GM15510 (cell line): ENCODE measurements around the gene ZFP57.

ENCODE experiments used
- POLR2A ChIP-seq: IDR thresholded peaks from 3 replicates; pipeline ENCODE4 v1.6.1; 2011; ENCODE audit warnings: borderline replicate concordance; ENCODE audit not compliant: insufficient read length; ENCODE audit errors: extremely low read depth

Gene ZFP57

DNA sequence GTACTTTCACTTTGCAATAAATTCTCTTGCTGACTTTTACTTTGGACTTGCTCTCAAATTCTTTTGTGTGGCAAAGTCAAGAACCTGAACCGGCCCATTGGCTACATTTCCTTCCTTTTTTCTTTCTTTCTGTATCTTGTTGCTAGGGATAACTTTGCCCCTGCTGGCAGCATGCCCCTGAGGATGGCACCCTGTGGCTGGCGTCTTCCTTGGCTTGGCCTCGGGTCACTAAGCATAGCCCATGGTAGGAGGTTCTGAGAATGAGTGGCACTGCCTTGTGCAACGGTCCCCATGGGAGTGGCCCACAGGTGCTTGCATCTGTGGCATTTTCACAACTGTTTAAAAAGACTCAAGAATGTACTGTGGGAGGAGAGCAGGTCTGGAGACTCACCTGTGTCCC lies 28.2 kb upstream of the ZFP57 start:
- no peak for TF ChIP-seq POLR2A

DNA sequence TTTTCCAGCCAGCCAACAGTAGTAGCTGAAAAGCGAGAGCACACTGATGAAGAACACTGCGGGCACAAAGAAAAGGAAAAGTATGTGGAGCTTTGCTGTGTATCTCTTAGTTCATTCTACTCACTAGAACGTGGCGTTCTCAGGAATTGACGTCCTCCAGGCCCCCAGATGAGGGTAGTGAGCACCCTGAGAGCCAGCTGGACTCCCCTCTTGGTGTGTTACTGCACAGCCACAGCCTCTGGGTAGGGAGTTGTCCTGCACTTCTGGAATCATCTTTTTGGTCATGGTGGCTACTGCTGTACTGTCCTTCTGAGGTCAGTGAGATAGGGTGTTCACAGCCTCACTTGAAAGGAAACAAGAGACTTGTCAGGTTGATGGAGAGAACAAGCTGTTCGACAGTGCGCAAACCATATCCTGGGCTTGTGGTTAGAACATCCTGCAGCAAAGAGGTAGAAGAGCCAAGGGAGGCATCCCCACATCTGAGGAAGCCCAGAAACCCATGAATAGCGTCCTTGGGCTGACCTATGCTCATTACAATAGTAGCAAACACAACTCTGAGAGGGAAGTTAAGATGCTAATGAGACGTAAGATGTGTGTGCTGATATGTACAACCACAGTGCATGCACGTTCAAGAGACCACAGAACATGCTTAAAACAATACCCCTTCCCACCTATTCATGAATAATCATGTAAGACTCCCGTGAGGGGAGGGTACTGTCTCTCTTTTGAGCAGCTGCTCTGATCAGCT lies 27.7 kb upstream of the ZFP57 start:
- TF ChIP-seq POLR2A, result no peak

DNA sequence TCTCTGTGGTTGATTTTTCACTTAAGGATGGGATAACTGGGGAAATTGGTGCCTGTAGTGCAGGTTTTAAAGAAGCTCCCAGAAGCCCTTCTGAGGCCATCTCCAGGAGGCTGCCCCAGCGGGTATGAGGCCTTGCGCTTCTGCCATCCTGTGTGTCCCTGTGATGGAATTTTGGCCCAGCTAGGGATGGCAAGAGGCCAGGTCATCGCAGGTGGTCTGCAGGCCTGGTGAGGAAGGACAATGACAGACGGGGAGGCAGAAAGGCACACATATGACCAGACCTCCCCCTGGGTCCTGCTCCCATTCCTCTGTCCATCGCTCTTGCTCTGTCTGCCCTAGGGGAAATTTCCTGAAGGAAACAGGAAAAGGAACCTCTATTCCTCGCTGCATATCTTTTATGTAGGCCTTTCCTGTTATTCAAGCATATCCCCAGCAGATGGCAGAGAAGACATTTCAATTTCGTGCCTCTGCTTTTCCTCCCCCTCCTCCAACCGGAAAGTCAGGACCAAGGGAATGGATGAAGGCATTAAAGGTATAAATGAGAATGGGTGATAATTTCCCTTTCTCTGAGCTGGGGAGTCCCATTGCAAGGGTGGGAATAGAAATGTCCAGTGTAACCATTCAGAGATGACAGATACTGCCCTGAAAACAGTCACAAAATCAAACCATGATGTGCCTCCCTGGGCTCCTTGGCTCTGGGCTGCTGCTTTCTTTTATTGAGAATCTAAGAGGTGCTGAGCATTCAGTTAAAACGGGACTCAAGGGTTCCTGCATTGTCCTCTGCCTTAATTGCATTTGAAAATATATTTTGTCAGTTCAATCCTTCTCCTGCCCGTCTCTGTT lies 24.7 kb upstream of the ZFP57 start:
- no peak for TF ChIP-seq POLR2A

DNA sequence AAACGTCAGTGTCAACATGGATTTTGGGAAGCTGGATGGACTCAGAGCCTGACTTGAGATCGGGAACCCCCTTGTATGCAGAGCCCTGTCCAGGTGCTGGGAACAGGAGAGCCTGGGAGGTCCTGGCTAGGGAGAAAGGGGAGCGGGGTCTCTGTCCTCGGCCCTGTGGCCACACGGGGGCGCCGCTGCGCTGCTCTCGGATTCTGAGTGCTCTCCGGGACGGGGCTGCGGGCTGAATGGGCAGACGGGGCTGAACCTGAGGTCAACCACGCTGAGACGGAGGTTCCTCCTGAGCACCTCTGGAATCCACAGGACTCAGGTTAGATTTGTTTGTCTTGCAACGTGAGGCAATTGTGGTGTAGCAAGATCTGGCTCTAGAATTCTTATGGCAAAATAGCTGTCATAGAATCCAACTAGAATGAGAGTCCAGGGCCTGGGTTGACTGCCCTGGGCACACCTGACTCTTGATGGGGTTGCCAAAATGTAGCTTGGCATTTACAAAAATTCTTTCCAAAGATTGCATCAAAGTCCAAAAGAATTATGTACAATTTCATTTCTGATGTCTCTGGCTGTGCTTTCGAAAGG lies 21.7 kb upstream of the ZFP57 start:
- no peak for TF ChIP-seq POLR2A

DNA sequence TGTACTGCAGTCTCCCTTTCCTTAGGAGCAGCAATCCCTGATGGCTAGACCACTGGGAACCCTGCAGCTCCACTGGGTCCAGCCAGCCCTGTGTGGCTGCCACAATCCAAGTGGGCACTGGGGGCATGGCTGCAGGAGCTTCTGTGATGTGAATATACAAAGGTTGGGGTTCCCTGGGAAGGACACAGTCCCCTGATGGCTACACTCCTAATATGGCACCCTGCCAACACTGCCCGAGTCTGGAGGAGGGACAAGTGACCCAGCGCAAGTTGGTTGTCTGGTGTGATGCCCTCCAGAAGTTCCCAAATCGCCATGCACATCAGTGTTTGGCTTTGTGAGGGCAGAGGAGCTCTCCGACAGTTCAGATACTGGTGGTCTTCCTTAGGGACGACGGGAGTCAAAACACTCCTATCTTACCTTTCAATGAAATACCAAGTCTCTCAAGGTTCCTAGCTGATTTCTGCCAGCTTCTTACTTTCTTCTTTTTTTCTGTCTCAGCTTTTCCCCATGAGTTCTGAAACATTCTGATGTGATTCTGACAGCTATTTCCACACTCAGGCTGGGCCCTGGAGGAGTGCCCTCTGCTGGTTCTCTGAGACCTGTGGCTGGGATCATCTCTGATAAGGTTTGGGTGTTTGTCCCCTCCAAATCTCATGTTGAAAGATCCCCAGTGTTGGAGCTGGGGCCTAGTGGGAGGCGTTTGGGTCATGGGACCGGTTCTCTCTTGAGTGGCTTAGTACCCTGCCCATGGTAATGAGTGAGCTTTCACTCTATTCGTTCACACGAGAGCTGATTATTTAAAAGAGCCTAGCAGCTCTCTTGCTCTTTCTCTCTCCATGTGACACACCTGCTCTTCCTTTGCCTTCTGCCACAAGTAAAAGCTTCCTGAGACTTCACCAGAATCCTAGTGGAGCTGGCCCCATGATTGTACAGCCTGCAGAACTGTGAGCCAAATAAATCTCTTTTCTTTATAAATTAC lies 15.5 kb upstream of the ZFP57 start:
- no peak for TF ChIP-seq POLR2A

DNA sequence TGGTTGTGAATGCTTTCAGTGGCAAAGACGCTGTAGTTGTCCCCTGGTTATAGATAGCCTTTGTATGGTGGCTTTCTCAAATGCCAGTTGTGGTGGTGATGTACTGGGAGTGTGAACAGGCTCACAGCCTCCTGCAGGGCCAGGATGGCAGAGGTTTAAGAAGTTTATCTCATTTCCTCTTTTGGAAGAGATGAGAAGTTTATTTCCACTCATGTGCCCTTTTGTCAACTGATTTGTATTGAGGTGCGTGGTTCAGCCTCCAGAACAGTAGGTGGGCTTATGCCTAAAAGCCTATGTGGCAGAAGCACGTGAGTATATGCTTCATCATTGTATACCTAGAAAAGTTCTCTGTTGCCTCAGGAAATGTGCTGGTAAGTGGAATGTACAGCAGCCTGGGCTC lies 13.7 kb upstream of the ZFP57 start:
- TF ChIP-seq POLR2A, result no peak

DNA sequence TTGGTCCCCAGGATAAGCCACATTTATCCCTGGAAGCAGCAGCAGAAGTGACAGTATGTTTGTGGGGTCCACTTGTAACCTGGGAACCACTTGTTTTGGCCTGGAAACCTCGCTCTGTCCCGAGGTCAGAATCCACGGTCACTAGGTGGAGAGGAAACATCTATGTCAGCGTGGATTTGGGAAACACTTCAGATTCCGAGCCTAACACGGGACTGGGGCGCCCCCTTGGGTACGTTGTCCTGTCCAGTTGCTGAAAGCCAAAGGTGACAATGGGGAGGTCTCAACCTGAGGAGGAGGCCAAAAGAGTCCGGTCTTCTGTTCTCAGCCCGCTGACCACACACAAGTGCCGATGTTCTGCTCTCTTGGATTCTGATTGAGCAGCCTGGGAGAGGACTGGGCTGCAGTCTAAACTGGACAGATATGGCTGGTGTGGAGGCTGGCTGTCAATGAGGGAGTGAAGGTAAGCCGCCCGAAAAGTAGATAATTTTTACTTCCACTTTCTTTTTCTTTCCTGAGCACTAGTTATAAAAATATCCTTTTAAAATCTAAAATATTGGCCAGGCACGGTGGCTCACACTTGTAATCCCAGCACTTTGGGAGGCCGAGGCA lies 4.9 kb upstream of the ZFP57 start:
- TF ChIP-seq POLR2A, result no peak

DNA sequence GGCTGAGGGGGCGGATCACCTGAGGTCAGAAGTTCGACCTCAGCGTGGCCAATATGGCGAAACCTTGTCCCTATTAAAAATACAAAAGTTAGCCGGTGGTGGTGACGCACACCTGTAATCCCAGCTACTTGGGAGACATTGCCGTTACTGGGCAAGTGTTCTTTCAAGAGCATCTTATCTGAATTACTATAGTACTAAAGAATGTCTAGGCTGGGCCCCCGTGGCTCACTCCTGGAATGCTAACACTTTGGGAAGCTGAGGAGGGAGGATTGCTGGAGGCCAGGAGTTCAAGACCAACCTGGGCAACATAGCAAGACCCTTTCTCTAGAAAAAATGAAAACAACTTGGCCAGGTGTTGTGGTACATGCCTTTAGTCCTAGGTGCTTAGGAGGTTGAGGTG lies 859 bp upstream of the ZFP57 start:
- TF ChIP-seq POLR2A, result no peak

DNA sequence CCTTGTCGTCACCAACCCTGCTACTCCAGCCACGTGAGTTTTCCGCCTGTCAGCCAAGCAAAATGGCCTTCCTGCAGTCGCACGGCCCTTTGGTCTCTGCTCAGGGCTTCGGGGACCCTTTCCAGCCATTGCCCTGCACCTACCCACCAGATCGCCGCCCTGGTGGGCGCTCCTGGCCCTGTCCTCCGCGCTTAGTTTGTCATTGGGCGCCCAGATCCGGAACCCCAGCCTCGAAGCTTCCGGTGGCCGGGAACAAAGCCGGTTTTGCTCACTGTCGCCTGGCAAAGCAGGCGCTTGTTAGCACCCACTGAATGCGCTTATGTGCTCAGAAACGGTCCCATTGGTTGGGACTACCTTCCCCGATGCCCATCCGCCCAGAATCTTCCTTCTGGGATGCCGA lies 536 bp downstream of the ZFP57 start:
- TF ChIP-seq POLR2A, result no peak

DNA sequence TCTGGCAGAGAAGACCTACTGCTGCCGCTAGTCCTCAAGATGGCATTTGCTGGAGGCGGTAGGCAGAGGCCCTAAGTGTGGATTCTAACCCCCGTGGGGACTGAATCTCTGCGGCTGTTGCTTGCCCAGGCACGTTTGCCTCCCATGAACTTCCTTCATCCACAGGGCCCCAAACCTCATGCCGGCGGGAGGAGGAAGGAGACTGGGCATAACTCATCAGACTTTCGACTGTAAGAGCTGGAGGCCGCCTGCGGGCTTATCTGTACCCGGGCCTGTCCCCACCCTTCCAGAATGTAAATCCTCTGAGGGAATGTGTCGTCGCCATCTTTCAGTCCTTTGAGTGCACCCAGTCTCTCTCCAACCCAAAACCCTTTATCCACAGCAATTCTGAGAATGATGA lies 990 bp downstream of the ZFP57 start:
- no peak for TF ChIP-seq POLR2A

DNA sequence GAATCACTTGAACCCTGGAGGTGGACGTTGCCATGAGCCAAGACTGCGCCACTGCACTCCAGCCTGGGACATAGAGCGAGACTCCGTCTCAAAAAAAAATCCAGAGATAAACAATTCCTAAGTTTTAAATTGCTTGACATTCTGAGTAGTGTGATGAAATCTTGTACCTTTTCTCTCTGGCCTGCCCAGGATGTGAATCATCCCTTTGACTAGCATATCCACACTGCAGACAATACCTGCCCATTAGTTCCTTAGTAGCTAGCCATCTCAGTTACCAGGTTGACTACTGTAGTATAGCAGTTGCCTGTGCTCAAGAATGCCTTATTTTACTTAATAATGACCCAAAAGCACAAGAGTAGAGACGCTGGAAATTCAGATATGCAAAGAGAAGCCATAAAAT lies 2.8 kb downstream of the ZFP57 start:
- no peak for TF ChIP-seq POLR2A

DNA sequence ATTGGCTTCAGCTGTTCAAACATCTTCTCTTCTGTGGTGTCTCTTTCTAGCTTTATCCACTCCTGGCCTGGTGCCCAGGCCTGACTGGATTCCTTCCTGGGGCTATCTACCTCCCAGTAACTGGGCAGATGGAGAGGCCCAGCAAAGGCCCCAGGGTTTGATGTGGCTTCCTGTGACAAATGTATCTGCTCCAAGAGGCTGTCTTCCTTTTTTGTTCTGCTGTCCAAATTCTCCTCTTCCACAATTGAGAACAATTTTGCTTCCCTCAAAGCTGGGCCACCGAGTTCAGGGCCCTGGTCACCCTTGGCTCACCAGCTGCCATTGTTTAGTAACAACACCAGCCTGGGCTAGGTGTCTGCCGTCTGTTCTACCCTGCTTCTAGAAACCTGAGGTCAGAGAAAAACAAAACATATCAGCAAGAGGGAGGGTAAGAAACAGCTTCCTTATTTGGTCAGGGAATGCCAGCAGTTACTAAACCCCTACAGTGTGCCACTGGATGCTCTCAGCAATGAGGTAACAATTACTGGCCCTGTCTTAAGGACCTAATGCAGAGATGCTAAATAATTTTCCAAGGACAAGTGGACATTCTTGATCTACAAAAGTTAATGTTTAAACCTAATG lies 3.9 kb downstream of the ZFP57 start:
- no peak for TF ChIP-seq POLR2A

DNA sequence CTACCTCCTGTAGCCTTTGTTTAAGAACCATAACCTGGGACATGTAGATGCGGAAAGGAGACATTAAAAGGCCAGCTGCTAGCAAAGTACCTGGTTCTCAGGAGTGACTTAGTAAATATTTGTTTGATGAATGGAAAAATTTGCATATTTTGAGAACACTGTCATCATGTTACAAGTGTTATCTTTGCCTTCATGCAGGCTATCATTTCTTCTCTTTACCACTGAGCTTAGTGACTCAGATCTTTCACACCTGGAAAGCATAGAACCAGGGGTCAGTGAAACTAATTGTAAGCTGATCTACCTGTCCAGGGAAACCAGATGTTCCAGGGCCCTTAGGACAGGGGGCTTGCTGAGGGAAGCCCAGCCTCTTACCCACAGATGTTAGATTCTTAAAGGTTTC lies 5.4 kb downstream of the ZFP57 start:
- no peak for TF ChIP-seq POLR2A

DNA sequence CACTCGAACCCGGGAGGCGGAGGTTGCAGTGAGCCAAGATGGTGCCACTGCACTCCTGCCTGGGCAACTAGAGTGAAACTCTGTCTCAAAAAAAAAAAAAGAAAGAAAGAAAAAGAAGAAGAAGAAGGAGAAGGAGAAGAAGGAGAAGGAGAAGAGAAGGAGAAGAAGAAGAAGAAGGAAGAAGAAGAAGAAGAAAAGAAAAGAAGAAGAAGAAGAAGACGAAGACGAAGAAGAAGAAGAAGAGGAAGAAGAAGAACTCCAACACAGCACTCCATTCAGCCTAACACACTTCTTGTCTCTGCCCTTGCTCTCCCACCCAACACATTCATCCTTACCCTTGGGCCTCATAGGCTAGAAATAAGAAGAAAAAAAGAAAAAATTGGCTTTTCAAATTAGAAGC lies 6.9 kb downstream of the ZFP57 start:
- TF ChIP-seq POLR2A, result no peak

DNA sequence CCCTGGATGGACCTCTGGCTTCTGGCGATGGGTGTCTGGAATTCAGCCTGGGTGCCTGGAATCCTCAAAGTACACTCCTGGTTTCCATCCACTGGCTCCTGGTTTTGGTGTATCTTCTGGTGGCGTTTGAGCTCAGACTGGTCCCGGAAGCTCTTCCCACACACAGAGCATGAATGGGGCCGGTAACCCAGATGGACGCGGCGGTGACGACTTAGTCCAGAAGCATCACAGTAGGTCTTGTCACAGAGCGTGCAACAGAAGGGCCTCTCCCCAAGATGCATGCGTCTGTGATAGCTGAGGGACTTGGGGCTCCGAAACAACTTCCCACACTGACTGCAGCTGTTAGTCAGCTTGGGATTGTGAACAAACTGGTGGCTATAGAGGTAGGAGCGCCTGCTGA lies 7.8 kb downstream of the ZFP57 start:
- TF ChIP-seq POLR2A, result no peak

DNA sequence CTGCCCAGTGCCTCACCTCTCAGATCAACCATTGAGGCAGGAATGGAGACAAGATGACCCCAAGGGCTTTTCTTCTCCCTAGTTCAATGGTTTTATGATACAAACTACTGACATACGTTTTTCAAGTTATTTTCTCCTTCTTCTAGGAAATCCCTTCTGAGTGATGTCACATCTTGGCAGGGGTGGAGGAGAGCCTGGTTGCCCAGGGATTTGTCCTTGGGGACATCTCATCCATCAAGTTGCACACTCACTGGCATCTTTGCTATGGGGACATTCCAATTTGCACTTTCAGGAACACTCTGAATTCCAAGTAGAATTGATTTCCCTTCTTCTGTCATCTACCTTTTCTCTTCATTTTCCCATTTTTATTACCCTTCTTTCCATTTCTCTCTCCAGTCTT lies 9.9 kb downstream of the ZFP57 start:
- no peak for TF ChIP-seq POLR2A
